ENCODE measurements around the gene AGRN.
"Not testable (repeated sequence)": the region's sequence is repeated elsewhere in the genome, so short reads cannot be mapped to it uniquely, and the experiment has no call there.

AGRN gene

DNA sequence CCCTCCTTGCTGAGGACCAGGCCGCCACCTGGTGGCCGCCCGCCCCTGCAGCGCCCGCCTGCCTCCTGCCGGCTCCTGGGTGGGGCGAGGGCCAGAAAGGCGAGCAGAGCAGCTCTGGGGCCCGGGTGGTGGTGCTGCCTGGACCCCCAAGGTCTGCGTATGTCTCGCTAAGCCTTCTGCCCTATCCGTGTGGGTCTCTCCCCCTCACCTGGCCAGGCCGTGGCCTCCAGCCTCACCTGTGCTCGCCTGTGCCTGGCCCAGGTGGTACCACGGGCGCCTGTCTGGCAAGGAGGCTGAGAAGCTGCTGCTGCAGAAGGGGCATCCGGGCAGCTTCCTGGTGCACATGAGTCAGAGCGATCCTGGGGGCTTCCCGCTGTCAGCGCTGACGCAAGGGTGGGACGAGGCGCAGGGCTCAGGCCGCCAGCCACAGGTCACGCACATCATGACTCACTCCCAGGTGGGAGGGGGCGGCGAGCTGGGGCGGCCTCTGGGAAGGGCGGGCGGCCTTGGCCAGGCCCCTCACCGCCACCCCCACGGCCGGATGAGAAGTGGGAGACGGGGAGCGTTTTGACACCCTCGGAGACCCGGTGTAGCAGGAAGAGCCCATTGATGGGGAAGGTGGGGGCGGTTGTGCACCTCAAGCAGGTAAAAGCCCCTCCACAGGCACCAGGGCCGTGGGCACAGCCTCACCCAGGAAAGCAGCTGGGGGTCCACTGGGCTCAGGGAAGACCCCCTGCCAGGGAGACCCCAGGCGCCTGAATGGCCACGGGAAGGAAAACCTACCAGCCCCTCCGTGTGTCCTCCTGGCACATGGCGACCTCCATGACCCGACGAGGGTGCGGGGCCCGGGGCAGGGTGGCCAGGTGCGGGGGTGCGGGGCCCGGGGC lies 44.3 kb downstream of the AGRN start:
- peak overlapping the region in 1 of 2 experiments; percentile 89 for H2BK12ac ChIP-seq (ENCODE audit: low read length in 2 of 2)
- DNase-seq, result peak; percentile 95
- WGBS, result 10% methylated on average over 39 of the region's 50 CpGs
- H2AK5ac ChIP-seq (ENCODE audit: low read length, severe bottlenecking), result peak overlapping the region; percentile 68
- peaks cover 0 to 12% of the 10 kb centered on the region in 2 experiments for H3K36me3 ChIP-seq (ENCODE audit: control insufficient read depth in 1 of 2, insufficient read depth in 2 of 2, low read depth in 1 of 2, low read length in 2 of 2)
- peak overlapping the region in 1 of 2 experiments; percentile 61 for H3K14ac ChIP-seq (ENCODE audit: low read length in 2 of 2)
- peak overlapping the region; percentile 52 for H4K8ac ChIP-seq (ENCODE audit: low read length)
- peak overlapping the region; percentile 80 for H3K4me2 ChIP-seq (ENCODE audit: low read length, poor library complexity, severe bottlenecking)
- peak overlapping the region in 1 of 2 experiments; percentile 82 for H3K18ac ChIP-seq (ENCODE audit: low read depth in 1 of 2, low read length in 2 of 2)
- peak overlapping the region; percentile 68 for H3K27ac ChIP-seq (ENCODE audit: low read length, poor library complexity, severe bottlenecking)
- H3K23ac ChIP-seq (ENCODE audit: low read length in 2 of 2), result no peak overlapping the region
- H4K91ac ChIP-seq (ENCODE audit: low read length), result peak overlapping the region; percentile 44
- H3K27me3 ChIP-seq (ENCODE audit: control insufficient read depth in 1 of 2, insufficient read depth in 1 of 2, low read length in 2 of 2), result peaks cover 0 to 69% of the 10 kb centered on the region in 2 experiments
- no peak overlapping the region for H3K9ac ChIP-seq (ENCODE audit: low read length)
- H3K9me3 ChIP-seq (ENCODE audit: control insufficient read depth, low read length), result no peaks in the 10 kb centered on the region
- peak overlapping the region; percentile 37 for H2BK15ac ChIP-seq (ENCODE audit: low read depth, poor library complexity, severe bottlenecking)
- no peak overlapping the region for H2AFZ ChIP-seq (ENCODE audit: low read depth, low read length)
- peaks cover 8% of the 10 kb centered on the region for H3K79me1 ChIP-seq (replicated peaks; ENCODE audit: low read length, poor library complexity, severe bottlenecking)
- H3K4me1 ChIP-seq (ENCODE audit: control insufficient read depth, insufficient read depth, low read depth, low read length), result peaks cover 62% of the 10 kb centered on the region
- peak overlapping the region in 1 of 2 experiments; percentile 47 for H3K4ac ChIP-seq (ENCODE audit: low read depth in 1 of 2, low read length in 2 of 2)
- peak overlapping the region in 1 of 2 experiments; percentile 17 for H3K4me3 ChIP-seq (ENCODE audit: insufficient read depth in 1 of 2, low read depth in 1 of 2, low read length in 2 of 2)
- H2BK120ac ChIP-seq (ENCODE audit: low read depth, low read length), result no peak overlapping the region
- H2BK5ac ChIP-seq (ENCODE audit: low read depth, low read length, poor library complexity, severe bottlenecking), result peak overlapping the region; percentile 59

DNA sequence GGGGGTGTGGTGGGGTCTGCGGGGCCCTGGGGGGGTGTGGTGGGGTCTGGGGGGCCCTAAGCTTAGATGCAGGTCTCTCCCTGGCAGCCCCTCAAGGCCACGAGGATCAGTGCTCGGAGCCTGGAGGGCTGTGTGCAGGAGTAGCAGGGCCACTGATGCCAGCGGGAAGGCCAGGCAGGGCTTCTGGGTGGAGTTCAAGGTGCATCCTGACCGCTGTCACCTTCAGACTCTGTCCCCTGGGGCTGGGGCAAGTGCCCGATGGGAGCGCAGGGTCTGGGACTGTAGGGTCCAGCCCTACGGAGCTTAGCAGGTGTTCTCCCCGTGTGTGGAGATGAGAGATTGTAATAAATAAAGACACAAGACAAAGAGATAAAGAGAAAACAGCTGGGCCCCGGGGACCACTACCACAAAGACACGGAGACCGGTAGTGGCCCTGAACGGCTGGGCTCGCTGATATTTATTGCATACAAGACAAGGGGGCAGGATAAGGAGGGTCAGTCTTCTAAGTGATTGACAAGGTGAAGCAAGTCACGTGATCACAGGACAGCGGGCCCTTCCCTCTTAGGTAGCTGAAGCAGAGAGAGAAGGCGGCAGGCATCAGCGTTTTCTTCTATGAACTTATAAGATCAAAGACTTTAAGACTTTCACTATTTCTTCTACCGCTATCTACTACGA lies 45.5 kb downstream of the AGRN start:
- Histone ChIP-seq H3K9ac (ENCODE audit: low read length) (no peak overlapping the region), H2BK120ac (ENCODE audit: low read depth, low read length) (no peak overlapping the region), H3K14ac (ENCODE audit: low read length in 2 of 2) (no peak overlapping the region), H2BK5ac (ENCODE audit: low read depth, low read length, poor library complexity, severe bottlenecking) (no peak overlapping the region), H3K18ac (ENCODE audit: low read depth in 1 of 2, low read length in 2 of 2) (no peak overlapping the region), H3K4me1 (ENCODE audit: control insufficient read depth, insufficient read depth, low read depth, low read length) (peaks cover 65% of the 10 kb centered on the region), H3K4me3 (ENCODE audit: insufficient read depth in 1 of 2, low read depth in 1 of 2, low read length in 2 of 2) (no peak overlapping the region), H3K4ac (ENCODE audit: low read depth in 1 of 2, low read length in 2 of 2) (no peak overlapping the region), H3K79me1 (replicated peaks; ENCODE audit: low read length, poor library complexity, severe bottlenecking) (peaks cover 6% of the 10 kb centered on the region), H4K91ac (ENCODE audit: low read length) (no peak overlapping the region), H2AFZ (ENCODE audit: low read depth, low read length) (no peak overlapping the region), H3K27ac (ENCODE audit: low read length, poor library complexity, severe bottlenecking) (no peak overlapping the region), H4K8ac (ENCODE audit: low read length) (no peak overlapping the region), H3K23ac (ENCODE audit: low read length in 2 of 2) (no peak overlapping the region), H2BK12ac (ENCODE audit: low read length in 2 of 2) (no peak overlapping the region), H3K27me3 (ENCODE audit: control insufficient read depth in 1 of 2, insufficient read depth in 1 of 2, low read length in 2 of 2) (peaks cover 0 to 72% of the 10 kb centered on the region in 2 experiments), H3K4me2 (ENCODE audit: low read length, poor library complexity, severe bottlenecking) (no peak overlapping the region), H3K9me3 (ENCODE audit: control insufficient read depth, low read length) (no peaks in the 10 kb centered on the region), H2BK15ac (ENCODE audit: low read depth, poor library complexity, severe bottlenecking) (no peak overlapping the region), H2AK5ac (ENCODE audit: low read length, severe bottlenecking) (no peak overlapping the region), H3K36me3 (ENCODE audit: control insufficient read depth in 1 of 2, insufficient read depth in 2 of 2, low read depth in 1 of 2, low read length in 2 of 2) (peaks cover 0 to 12% of the 10 kb centered on the region in 2 experiments)
- DNase-seq, result no peak
- 82% methylated on average over 20 of the region's 20 CpGs for WGBS

DNA sequence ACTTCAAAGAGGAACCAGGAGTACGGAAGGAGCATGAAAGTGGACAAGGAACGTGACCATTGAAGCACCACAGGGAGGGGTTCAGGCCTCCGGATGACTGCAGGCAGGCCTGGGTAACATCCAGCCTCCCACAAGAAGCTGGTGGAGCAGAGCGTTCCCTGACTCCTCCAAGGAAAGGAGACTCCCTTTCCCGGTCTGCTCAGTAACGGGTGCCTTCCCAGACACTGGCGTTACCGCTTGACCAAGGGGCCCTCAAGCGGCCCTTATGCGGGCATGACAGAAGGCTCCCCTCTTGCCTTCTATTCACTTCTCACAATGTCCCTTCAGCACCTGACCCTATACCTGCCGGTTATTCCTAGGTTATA lies 46.0 kb downstream of the AGRN start:
- not testable (repeated sequence) for H3K79me1 ChIP-seq (replicated peaks; ENCODE audit: low read length, poor library complexity, severe bottlenecking); H3K18ac ChIP-seq (ENCODE audit: low read depth in 1 of 2, low read length in 2 of 2); H3K4me2 ChIP-seq (ENCODE audit: low read length, poor library complexity, severe bottlenecking); H2AFZ ChIP-seq (ENCODE audit: low read depth, low read length); H3K23ac ChIP-seq (ENCODE audit: low read length in 2 of 2); H2BK120ac ChIP-seq (ENCODE audit: low read depth, low read length); DNase-seq; H4K91ac ChIP-seq (ENCODE audit: low read length); H2BK12ac ChIP-seq (ENCODE audit: low read length in 2 of 2); H2AK5ac ChIP-seq (ENCODE audit: low read length, severe bottlenecking); H3K4me3 ChIP-seq (ENCODE audit: insufficient read depth in 1 of 2, low read depth in 1 of 2, low read length in 2 of 2); H3K9me3 ChIP-seq (ENCODE audit: control insufficient read depth, low read length); H2BK5ac ChIP-seq (ENCODE audit: low read depth, low read length, poor library complexity, severe bottlenecking); H3K14ac ChIP-seq (ENCODE audit: low read length in 2 of 2); H3K9ac ChIP-seq (ENCODE audit: low read length); H3K4ac ChIP-seq (ENCODE audit: low read depth in 1 of 2, low read length in 2 of 2); H3K27ac ChIP-seq (ENCODE audit: low read length, poor library complexity, severe bottlenecking); H2BK15ac ChIP-seq (ENCODE audit: low read depth, poor library complexity, severe bottlenecking); H4K8ac ChIP-seq (ENCODE audit: low read length)
- WGBS, result 72% methylated on average over 7 of the region's 11 CpGs
- Histone ChIP-seq H3K27me3 (ENCODE audit: control insufficient read depth in 1 of 2, insufficient read depth in 1 of 2, low read length in 2 of 2) (peaks cover 0 to 72% of the 10 kb centered on the region in 2 experiments), H3K36me3 (ENCODE audit: control insufficient read depth in 1 of 2, insufficient read depth in 2 of 2, low read depth in 1 of 2, low read length in 2 of 2) (peaks cover 0 to 12% of the 10 kb centered on the region in 2 experiments), H3K4me1 (ENCODE audit: control insufficient read depth, insufficient read depth, low read depth, low read length) (peaks cover 64% of the 10 kb centered on the region)
